GM12875 (cell line): Measurements from ENCODE around the gene APLF.

Source experiments
- H3K4me3 ChIP-seq: one replicate; pipeline ENCODE4 v1.5.1; 2011; ENCODE audit warnings: low read depth, low read length, control low read depth
- TF ChIP-seq, protein P1 (sequence below): IDR thresholded peaks from 2 replicates; pipeline ENCODE4 v1.5.1; 2011; ENCODE audit warnings: low read depth, mild to moderate bottlenecking, control low read depth, inconsistent platforms, low read length, moderate library complexity, borderline replicate concordance; ENCODE audit not compliant: insufficient read depth

APLF gene, protein sequence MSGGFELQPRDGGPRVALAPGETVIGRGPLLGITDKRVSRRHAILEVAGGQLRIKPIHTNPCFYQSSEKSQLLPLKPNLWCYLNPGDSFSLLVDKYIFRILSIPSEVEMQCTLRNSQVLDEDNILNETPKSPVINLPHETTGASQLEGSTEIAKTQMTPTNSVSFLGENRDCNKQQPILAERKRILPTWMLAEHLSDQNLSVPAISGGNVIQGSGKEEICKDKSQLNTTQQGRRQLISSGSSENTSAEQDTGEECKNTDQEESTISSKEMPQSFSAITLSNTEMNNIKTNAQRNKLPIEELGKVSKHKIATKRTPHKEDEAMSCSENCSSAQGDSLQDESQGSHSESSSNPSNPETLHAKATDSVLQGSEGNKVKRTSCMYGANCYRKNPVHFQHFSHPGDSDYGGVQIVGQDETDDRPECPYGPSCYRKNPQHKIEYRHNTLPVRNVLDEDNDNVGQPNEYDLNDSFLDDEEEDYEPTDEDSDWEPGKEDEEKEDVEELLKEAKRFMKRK

DNA sequence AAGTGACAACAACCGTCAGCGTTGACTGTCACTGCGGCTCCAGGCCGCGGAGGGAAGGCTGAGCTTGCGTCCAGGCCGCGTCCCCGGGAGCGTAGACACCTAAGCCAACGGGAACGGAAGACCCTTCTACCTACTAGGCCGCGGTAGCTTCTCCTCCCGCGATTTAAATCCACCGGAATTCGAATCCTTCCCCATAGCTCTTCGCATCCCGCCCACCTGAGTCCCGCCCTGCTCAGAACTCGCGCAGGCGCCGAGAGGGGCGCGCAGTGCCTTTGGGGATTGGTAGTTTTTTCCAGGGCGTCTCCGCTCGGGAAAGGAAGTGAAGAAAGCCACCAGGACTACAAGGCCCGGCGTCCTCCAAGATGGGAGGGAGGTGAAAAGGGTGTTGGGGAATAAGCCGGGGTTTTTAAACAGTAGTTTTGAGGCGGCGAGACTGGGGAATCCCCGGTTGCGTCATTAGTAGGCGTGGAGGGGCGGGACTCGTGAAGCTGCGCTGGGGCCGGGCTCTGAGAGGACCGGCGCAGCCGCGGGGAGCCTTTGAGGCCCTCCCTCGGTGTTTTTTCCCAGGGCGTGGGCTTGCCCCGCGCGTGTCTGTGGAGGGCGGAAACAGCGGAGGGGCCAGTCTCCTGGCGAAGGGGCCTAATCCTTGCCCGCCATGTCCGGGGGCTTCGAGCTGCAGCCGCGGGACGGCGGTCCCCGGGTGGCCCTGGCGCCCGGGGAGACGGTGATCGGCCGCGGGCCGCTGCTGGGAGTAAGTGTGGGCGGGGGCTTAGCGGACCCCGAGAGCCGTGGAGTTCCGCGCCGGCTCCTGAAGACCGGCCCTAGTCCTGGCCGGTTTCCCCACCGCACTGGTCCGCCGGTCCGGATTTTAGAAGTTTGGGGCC lies at the start of gene APLF, which contains the start of gene FBXO48:
APLF (plus strand) TSS at position 509 of the 884 bp plus-strand sequence; CDS start at position 656, 147 bp downstream.
FBXO48 (minus strand) TSS at position 218 of the 884 bp plus-strand sequence. CDS start 2,149 bp downstream, outside the sequence.
- TF ChIP-seq, protein P1, sequence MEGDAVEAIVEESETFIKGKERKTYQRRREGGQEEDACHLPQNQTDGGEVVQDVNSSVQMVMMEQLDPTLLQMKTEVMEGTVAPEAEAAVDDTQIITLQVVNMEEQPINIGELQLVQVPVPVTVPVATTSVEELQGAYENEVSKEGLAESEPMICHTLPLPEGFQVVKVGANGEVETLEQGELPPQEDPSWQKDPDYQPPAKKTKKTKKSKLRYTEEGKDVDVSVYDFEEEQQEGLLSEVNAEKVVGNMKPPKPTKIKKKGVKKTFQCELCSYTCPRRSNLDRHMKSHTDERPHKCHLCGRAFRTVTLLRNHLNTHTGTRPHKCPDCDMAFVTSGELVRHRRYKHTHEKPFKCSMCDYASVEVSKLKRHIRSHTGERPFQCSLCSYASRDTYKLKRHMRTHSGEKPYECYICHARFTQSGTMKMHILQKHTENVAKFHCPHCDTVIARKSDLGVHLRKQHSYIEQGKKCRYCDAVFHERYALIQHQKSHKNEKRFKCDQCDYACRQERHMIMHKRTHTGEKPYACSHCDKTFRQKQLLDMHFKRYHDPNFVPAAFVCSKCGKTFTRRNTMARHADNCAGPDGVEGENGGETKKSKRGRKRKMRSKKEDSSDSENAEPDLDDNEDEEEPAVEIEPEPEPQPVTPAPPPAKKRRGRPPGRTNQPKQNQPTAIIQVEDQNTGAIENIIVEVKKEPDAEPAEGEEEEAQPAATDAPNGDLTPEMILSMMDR: no peak
- peak within 1 kb of the TSS; percentile 85 for H3K4me3 ChIP-seq

DNA sequence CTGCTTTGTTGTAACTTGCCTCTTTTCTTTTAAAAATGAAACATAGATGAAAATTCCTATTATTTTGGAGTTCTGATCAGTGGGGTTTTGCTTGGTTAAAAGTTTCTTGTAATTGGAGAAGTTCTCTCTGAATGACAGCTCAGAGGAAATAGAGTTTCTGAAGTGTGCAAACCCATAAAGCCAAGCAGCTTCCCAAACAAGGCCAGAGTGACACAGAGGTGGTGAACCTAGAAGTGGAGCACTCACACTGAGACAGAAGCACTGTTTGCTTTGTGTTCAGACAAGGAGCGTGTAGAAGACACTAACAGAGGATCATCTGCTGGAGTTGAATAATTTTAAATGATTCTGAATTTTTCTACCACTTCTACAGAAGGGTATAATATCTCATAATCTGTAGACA lies 49.5 kb upstream of the APLF start:
- TF ChIP-seq, protein P1: no peak
- no peak overlapping the region for H3K4me3 ChIP-seq

DNA sequence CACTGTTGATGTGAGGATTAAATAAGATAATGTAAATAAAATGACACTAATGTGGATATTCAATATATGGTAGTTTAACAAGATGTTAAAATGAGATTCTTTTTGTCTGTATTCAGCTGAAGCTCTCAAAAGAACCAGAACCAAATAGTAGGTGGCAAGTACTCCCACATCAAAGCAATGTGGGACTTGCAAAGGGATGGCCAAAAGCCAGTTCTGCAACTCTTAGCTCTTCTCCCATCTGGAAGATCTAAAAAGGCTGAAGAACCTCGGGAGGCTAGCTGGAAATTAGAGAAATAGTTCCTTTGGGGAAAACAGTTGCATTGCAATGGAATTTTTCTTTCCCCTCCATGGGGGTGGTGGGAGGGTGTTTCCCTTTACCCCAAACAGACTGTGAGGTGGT lies 49.0 kb upstream of the APLF start:
- TF ChIP-seq, protein P1: no peak
- H3K4me3 ChIP-seq: no peak overlapping the region

DNA sequence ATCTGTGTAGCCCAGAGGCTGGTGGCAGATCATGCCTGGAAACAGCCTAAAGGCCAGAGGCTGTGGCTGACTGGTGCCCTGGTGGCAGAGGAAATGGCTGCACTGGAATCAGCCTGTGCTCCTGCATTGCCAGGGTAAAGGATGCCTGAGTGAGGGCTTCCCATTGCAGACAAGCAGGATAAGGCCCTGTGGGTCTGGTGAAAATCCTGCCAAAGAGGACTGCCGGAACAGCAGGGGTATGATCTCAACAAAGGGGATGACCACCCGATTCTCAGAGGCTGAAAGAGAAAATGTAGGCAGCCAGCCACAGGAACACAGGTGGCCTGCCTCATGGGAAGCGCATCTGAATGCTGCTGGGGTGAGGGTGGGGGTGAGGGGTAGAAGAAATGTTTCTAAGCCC lies 48.5 kb upstream of the APLF start:
- no peak overlapping the region for H3K4me3 ChIP-seq
- TF ChIP-seq, protein P1: peak; percentile 38; the same call in 1 of the 2 replicates

DNA sequence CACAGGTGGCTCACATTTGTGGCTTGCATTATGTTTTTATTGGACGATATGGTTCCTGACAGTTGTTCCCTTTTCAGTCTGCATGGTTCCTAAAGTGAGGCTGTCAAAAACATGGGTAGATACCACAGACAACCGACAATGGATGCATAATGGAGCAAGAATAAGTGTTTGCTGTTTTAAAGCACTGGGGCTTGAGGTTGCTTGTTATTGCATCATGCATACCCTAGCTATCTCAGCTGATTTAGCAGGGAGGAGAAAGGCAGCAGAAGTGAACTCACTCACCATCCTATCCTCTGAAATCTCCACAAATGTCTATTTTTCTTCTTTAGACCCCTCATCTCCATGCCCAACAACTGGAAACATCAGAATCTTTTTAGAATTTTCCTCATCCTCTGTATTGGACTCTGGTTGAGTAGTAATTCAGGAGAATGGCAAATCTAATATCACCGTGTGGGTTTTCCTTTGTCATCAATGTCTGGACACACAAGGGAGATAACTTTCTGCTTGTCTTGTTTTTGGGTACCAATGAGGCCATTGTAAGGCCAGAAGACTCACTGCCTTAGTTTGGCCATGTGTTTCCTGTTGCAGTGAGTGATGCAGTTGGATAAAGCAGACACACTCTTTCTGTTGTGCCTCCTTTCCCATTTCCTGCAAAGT lies 47.0 kb upstream of the APLF start:
- TF ChIP-seq, protein P1: no peak

DNA sequence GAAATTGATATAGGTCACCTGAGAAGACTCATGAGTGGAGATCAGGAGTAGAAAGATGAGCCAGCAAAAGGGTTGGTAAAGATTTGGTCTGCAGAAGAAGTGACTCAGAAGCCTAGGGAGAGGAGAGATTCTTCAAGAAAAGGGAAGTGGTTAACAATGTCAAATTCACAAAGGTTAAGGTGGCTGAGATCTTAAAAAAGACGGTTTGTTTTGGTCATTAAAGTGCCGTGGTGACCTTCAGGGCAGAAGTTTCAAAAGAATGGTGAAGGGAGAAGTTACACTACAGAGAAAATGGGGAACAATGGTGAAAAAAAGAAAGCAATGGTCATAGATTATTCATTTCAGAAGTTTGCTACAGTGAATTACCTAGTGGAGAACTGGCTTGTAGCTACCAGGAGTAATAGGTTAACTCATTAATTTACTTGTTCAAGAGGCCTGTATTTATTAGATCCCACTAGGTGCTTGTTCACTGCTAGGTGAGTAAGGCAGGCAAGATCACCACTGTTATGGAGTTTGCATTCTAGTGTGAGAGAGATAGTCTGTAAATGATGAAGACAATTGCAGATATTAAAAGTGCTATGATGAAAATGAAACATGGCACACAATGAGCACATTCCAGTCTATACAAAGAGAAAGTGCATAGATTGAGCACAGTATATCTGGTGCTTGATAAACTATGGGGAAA lies 43.3 kb upstream of the APLF start:
- TF ChIP-seq, protein P1: no peak
- peak overlapping the region; percentile 4 for H3K4me3 ChIP-seq

More for the DNA sequence above, 47.0 kb upstream of the APLF start:
- no peak overlapping the region for H3K4me3 ChIP-seq
